COLO668 (cell line): Measurements from ENCODE around the gene ARL16.

Source experiments
- DNase-seq: peaks from one replicate; lab custom pipeline; 2025; ENCODE audit not compliant: unreplicated experiment; lab: John Stamatoyannopoulos, UW

ARL16 gene

GRCh38 chr17:81696218-81696941, 12.8 kb upstream of the ARL16 start:
- DNase-seq: no peak

DNA sequence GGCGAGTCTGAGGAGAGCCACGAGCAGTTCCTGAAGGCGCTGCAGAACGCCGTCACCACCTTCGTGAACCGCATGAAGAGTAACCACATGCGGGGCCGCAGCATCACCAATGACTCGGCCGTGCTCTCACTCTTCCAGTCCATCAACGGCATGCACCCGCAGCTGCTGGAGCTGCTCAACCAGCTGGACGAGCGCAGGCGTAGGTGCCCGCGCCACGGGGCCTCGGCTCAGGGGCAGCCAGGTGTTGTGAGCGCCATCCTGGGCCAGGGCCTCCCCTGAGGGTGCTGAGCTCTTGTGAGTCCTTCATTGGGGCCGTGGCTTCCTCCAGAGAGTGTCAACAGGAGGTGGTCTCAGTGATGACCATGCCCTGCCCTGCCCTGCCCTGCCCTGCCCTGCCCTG, 12.2 kb upstream of the ARL16 start:
- no peak for DNase-seq

DNA sequence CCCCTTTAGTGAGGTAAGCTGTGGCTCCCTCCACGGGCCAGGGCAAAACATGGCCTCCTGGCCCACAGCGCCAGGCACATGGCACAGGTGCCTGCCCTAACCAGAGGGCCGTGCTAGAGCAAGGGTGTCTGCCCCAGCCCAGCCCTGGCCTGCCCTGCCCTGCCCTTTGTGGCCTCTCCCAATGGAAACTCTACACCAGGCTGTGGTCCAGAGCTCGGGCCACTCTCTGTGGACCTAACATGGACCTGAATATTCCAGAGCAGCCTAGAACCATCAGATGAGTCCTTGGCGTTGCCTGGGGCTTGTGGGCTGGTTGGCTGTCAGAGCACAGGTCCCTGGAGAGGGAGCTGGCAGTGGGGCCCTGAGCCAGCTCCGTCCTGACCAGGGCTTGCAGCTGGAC, 11.6 kb upstream of the ARL16 start:
- no peak for DNase-seq

GRCh38 chr17:81694810-81695209, 11.2 kb upstream of the ARL16 start:
- DNase-seq: no peak

DNA sequence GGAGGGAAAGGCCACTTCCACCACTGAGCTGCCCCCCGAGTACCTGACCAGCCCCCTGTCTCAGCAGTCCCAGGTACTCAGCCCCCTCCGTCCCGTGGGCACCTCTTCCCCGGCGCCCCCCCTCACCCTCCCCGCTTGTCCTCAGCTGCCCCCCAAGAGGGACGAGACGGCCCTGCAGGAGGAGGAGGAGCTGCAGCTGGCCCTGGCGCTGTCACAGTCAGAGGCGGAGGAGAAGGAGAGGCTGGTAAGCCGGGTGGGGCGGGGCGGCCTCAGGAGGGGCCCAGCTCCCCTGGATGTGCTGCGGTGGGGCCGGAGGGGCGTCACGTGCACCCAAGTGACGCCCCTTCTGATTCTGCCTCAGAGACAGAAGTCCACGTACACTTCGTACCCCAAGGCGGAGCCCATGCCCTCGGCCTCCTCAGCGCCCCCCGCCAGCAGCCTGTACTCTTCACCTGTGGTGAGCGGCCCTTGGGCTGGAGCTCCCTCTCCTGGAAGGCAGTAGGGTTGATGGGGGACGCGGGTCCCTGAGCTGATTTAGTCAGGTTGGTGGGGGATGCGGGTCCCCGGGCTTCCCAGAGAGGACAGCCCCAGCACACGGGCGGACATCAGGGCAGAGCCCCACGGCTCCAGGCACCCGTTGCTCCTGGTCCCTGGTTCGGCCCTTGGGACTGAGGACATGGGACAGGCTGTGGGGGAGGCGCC, 10.1 kb upstream of the ARL16 start:
- DNase-seq: no peak

GRCh38 chr17:81691608-81692007, 8.0 kb upstream of the ARL16 start:
- no peak for DNase-seq

- DNase-seq: no peak
Measured at GRCh38 chr17:81691196-81691595, 7.6 kb upstream of the ARL16 start.

GRCh38 chr17:81690549-81690948, 7.0 kb upstream of the ARL16 start:
- no peak for DNase-seq

GRCh38 chr17:81690066-81690465, 6.5 kb upstream of the ARL16 start:
- DNase-seq: no peak

DNA sequence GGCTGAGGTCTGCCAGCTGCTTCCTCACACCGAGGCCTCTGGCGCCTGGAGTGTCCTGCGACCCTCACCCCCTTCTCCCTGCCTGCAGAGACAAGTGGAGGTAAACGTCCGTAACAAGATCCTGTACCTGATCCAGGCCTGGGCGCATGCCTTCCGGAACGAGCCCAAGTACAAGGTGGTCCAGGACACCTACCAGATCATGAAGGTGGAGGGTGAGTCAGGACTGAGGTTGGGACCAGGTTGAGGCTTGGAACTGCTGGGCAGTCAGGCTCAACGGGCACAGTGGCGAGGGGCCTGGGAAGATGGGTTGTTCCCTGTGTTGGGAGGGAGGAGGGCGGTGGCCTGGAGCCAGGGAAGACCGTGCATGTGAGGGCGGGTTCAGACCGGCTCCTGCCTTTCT, 5.0 kb upstream of the ARL16 start:
- no peak for DNase-seq

- no peak for DNase-seq
Measured at GRCh38 chr17:81687770-81688541, 4.4 kb upstream of the ARL16 start.

GRCh38 chr17:81686614-81687013, 3.0 kb upstream of the ARL16 start:
- no peak for DNase-seq

DNA sequence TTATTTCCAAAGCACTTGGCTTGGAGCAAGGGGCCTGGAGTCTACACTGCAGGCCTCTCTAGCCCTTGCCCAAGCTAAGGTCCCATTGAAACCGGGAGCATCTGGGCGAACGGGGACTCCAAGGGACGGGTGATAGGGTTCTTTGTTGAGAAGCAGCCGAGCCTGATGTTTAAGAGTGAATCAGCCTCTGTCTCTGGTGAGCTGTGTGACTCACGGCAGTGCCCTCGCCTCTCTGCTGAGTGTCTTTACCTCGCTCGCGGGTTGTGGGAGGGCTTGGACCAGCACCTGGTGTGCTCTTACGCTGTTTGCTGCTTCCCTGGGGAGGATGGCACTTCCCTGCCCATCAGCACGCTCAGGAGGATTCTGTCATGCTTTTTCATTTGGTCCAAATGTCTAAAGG, 1.5 kb upstream of the ARL16 start:
- peak; percentile 65 for DNase-seq

- DNase-seq: peak; percentile 19
Measured at GRCh38 chr17:81684442-81684911, 880 bp upstream of the ARL16 start.

DNA sequence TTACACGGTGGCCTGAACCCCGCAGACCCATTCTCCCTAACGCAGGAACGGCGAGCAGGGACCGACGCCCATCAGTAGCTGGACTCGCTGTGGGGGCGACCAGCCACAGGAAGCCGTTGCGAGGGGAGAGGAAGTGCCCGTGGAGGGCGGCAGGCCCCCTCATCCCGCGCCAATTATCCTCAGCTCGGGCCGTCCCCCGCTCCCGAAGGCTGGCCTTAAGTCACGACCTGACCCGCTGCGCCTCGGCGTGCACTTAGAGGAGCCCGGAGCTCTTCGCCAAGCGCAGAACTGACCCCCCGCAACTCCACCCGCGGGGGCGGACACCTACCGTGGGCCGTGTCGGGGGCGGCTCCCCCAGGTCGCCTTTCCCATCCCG, 401 bp downstream of the ARL16 start:
- DNase-seq: no peak

- DNase-seq: no peak
Measured at GRCh38 chr17:81682565-81683207, 911 bp downstream of the ARL16 start.

DNA sequence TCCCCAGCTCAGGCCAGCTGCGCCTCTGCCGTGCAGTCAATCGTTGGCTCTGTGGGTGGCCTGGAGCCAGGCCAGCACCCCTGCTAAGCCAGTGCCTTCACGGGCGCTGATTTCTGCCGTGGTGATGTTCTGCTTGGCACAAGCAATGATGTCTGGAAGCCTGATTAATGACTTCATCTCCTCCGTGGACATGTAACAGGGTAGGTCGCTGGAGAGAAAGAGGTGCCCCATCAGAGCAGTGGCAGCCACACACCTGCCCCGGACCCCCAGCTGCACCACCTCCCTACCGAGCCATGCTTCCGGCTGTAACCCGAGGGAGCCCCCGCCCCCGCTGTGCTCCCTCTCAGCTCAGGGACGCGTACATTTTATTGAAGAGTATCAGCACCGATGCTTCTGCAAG, 1.9 kb downstream of the ARL16 start:
- DNase-seq: peak; percentile 63

GRCh38 chr17:81680150-81680549, 3.4 kb downstream of the ARL16 start:
- DNase-seq: peak; percentile 5

DNA sequence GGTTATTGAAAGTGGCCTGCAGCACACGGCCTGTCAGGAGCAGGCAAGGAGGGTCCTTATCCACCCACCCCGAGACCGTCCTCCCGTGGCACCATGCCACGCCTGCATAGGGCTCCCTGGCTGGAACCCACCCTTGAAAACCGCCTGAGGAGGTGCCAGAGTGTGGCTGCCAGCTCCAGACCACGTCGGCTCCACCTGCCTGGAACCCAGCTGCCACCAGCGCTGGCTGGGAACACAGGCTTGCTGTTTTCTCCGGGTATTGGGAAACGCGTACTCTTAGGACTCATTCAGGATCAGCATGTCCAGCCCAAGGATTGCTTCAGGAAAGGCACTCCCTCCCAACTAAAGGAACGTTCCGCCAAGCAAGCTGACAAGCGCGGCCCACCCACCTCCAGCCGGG, 6.7 kb downstream of the ARL16 start:
- DNase-seq: no peak

DNA sequence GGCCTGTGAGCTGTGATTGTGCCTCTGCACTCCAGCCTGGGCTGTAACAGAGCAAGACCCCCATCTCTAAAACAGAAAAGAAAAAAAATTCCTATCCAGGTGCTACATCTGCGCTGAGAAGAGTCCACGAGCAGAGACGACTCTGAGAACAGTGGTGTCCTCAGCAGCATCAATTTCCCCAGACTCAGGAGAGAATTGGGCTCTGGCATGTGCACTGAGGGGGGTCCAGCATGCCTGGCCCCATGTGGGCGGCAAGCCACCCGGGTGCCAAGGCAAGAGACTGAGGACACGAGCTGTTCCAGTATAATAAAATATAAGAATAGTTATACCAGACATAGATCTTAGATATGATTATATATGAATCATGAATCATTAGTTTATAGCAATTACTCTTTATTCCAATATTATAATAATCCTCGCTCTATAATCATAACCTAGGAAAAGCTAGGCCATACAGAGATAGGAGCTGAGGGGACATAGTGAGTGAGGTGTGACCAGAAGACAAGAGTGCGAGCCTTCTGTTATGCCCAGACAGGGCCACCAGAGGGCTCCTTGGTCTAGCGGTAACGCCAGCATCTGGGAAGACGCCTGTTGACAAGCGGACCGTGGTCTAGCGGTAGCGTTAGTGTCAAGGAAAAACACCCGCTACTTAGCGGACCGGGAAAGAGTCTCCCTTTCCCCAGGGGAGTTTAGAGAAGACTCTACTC, 7.9 kb downstream of the ARL16 start:
- peak; percentile 7 for DNase-seq
